HepG2 (cell line): ENCODE data around the gene GPR61. TPM values are rescaled to one million over a fixed set of nuclear protein-coding genes. Genes with fewer than 3 reads are reported as not detected.
A peak's percentile ranks its signal among the peaks of the same experiment; 100 is the strongest.

Experiments used
- EEA1 ChIP-seq: sonication (generic); formaldehyde crosslinking; IDR thresholded peaks from 2 replicates; pipeline ENCODE4 v1.5.1; 2020; ENCODE audit warnings: mild to moderate bottlenecking, missing genetic modification reagents, borderline replicate concordance
- FIP1L1 ChIP-seq: fragments of 200-400 bp; formaldehyde crosslinking; IDR thresholded peaks from 2 replicates; pipeline ENCODE4 v1.6.1; 2018; ENCODE audit warnings: low read depth, mild to moderate bottlenecking, low read length, moderate library complexity, borderline replicate concordance; ENCODE audit not compliant: insufficient read depth
- KDM3A ChIP-seq: IDR thresholded peaks from 2 replicates; pipeline ENCODE4 v1.6.1; 2018; ENCODE audit warnings: low read depth, missing compliant biosample characterization
- KMT2B ChIP-seq: IDR thresholded peaks from 2 replicates; pipeline ENCODE4 v1.6.1; 2016; ENCODE audit warnings: missing genetic modification reagents, missing compliant biosample characterization
- NPAS2 ChIP-seq: sonication (generic); formaldehyde crosslinking; IDR thresholded peaks from 2 replicates; pipeline ENCODE4 v1.8.0; 2022; ENCODE audit warnings: mild to moderate bottlenecking, missing genetic modification reagents, borderline replicate concordance
- SMAD9 ChIP-seq: sonication (generic); formaldehyde crosslinking; IDR thresholded peaks from 2 replicates; pipeline ENCODE4 v1.5.1; 2020; ENCODE audit warnings: mild to moderate bottlenecking, missing genetic modification reagents
- TRIM24 ChIP-seq: sonication (generic); formaldehyde crosslinking; IDR thresholded peaks from 2 replicates; pipeline ENCODE4 v1.8.0; 2022; ENCODE audit warnings: mild to moderate bottlenecking, missing genetic modification reagents
- TSC22D2 ChIP-seq: sonication (generic); formaldehyde crosslinking; IDR thresholded peaks from 2 replicates; pipeline ENCODE4 v1.5.1; 2020; ENCODE audit warnings: missing genetic modification reagents, mild to moderate bottlenecking, borderline replicate concordance
- ZMYM2 ChIP-seq: sonication (generic); formaldehyde crosslinking; IDR thresholded peaks from 2 replicates; pipeline ENCODE4 v1.8.0; 2022; ENCODE audit warnings: mild to moderate bottlenecking, missing genetic modification reagents
- ZNF260 ChIP-seq: sonication (generic); formaldehyde crosslinking; IDR thresholded peaks from 2 replicates; pipeline ENCODE4 v1.4.0; 2020; ENCODE audit warnings: missing genetic modification reagents, low read depth, mild to moderate bottlenecking, borderline replicate concordance
- ZNF441 ChIP-seq: sonication (generic); formaldehyde crosslinking; IDR thresholded peaks from 2 replicates; pipeline ENCODE4 v1.7.0; 2021; ENCODE audit warnings: missing genetic modification reagents, borderline replicate concordance
- ZNF558 ChIP-seq: sonication (generic); formaldehyde crosslinking; IDR thresholded peaks from 2 replicates; pipeline ENCODE4 v1.9.0; 2022; ENCODE audit warnings: mild to moderate bottlenecking, missing genetic modification reagents, borderline replicate concordance
- ZNF572 ChIP-seq: sonication (generic); formaldehyde crosslinking; IDR thresholded peaks from 2 replicates; pipeline ENCODE4 v1.5.1; 2020; ENCODE audit warnings: mild to moderate bottlenecking, missing genetic modification reagents
- ZNF589 ChIP-seq: sonication (generic); formaldehyde crosslinking; conservative IDR thresholded peaks from 2 replicates; pipeline ENCODE4 v1.8.0; 2022; ENCODE audit warnings: mild to moderate bottlenecking, moderate library complexity, missing genetic modification reagents
- polyA plus RNA-seq, 8 experiments: library from polyadenylated mRNA; depleted of rRNA in 3 of 8; stranded (reverse) in 7 of 8; unstranded in 1 of 8; fragments of >200 nt; fragmentation: Illumina TruSeq in 4 of 8; extraction: Trizol in 4 of 8; gene quantifications; 2 replicates each; pipeline versions ENCODE4 v1.2.1 to v1.2.3, GENCODE V29; 2011 to 2016; ENCODE audit warnings: low read depth in 4 of 8, missing spikeins in 1 of 8, mixed read lengths in 1 of 8; ENCODE audit not compliant: insufficient read depth in 1 of 8
- total RNA-seq, 5 experiments: library from RNA; depleted of rRNA; stranded (reverse); fragments of >200 nt; fragmentation: Illumina TruSeq; extraction: Trizol; gene quantifications; 2 replicates each; pipeline ENCODE4 v1.2.3, GENCODE V29; 2016; ENCODE audit warnings: low read depth in 1 of 5
- TF ChIP-seq, protein P1 (sequence below): sonication (generic); formaldehyde crosslinking; IDR thresholded peaks from 2 replicates; pipeline ENCODE4 v1.5.1; 2020; ENCODE audit warnings: mild to moderate bottlenecking, missing genetic modification reagents, moderate library complexity
- TF ChIP-seq, protein P2 (sequence below): IDR thresholded peaks from 2 replicates; pipeline ENCODE4 v1.6.1; 2012; ENCODE audit warnings: inconsistent platforms
- TF ChIP-seq, protein P3 (sequence below): sonication (generic); formaldehyde crosslinking; IDR thresholded peaks from 2 replicates; pipeline ENCODE4 v1.4.0; 2020; ENCODE audit warnings: low read depth, mild to moderate bottlenecking, missing genetic modification reagents
- TF ChIP-seq, protein P4 (sequence below): sonication (generic); formaldehyde crosslinking; IDR thresholded peaks from 2 replicates; pipeline ENCODE4 v1.8.1; 2022; ENCODE audit warnings: mild to moderate bottlenecking, missing genetic modification reagents
- TF ChIP-seq, protein P5 (sequence below): sonication (generic); formaldehyde crosslinking; IDR thresholded peaks from 2 replicates; pipeline ENCODE4 v1.5.0; 2020; ENCODE audit warnings: mild to moderate bottlenecking, missing genetic modification reagents

Gene GPR61
- total and polyA plus RNA-seq, 2 of the 13 experiments (the other 11 are each of a cell fraction or from before 2014, with no cell fraction given), result not detected

DNA sequence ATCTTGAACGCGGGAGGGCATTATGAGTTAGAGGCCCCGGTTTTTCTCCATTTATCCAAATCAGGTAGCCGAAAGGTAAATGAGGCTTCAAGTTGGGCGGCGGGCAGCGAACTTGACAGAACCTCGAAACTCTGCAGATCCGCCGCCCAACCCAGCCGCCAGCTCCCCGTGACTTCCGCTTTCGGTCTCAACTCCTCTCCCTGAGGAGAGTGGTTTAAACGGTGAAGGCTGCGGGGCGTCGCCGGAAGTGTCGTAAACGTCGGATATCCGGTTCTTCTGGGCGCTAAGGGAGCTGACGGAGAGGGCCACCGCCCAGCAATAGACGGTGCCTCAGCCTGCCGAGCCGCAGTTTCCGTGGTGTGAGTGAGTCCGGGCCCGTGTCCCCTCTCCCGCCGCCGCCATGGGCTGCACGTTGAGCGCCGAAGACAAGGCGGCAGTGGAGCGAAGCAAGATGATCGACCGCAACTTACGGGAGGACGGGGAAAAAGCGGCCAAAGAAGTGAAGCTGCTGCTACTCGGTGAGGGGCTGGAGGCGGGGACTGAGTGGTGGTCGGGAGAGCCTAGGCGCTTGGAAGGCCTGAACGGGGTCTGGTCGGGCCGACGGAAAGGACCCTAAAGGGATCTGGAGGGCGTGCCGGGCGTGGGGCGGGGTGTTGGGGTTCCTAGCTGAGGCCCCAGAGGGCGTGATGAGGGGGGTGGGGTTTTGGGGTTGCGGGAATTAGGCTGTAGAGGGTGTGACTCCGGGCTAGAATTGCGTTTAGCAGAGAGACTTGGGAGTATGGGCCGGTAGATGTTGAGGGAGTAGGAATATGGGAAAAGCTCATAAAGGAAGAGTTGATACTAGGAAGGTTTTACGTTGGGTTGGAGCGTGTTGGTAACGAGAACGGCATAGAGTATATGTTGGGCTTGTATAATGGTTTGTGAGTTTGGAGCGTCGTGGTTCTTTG is 8.9 kb downstream of the GPR61 start, which contains the start of gene GNAI3 (continued):
- TF ChIP-seq FIP1L1 (no peak), ZNF558 (peak; percentile 52; the same call in 1 of the 2 replicates), ZNF589 (CRISPR knock-in tag) (peak; percentile 59; the same call in 1 of the 2 replicates), ZNF441 (no peak), ZNF572 (CRISPR knock-in tag) (peak; percentile 88), SMAD9 (CRISPR knock-in tag) (no peak), KMT2B (peak; percentile 94), NPAS2 (CRISPR knock-in tag) (no peak), EEA1 (no peak), TSC22D2 (CRISPR knock-in tag) (peak; percentile 49; the same call in 1 of the 2 replicates), KDM3A (peak; percentile 53; the same call in 1 of the 2 replicates), ZMYM2 (CRISPR knock-in tag) (no peak; the same call in 1 of the 2 replicates), ZNF260 (CRISPR knock-in tag) (no peak), TRIM24 (CRISPR knock-in tag) (no peak)
- TF ChIP-seq, protein P1, sequence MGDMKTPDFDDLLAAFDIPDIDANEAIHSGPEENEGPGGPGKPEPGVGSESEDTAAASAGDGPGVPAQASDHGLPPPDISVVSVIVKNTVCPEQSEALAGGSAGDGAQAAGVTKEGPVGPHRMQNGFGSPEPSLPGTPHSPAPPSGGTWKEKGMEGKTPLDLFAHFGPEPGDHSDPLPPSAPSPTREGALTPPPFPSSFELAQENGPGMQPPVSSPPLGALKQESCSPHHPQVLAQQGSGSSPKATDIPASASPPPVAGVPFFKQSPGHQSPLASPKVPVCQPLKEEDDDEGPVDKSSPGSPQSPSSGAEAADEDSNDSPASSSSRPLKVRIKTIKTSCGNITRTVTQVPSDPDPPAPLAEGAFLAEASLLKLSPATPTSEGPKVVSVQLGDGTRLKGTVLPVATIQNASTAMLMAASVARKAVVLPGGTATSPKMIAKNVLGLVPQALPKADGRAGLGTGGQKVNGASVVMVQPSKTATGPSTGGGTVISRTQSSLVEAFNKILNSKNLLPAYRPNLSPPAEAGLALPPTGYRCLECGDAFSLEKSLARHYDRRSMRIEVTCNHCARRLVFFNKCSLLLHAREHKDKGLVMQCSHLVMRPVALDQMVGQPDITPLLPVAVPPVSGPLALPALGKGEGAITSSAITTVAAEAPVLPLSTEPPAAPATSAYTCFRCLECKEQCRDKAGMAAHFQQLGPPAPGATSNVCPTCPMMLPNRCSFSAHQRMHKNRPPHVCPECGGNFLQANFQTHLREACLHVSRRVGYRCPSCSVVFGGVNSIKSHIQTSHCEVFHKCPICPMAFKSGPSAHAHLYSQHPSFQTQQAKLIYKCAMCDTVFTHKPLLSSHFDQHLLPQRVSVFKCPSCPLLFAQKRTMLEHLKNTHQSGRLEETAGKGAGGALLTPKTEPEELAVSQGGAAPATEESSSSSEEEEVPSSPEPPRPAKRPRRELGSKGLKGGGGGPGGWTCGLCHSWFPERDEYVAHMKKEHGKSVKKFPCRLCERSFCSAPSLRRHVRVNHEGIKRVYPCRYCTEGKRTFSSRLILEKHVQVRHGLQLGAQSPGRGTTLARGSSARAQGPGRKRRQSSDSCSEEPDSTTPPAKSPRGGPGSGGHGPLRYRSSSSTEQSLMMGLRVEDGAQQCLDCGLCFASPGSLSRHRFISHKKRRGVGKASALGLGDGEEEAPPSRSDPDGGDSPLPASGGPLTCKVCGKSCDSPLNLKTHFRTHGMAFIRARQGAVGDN (CRISPR knock-in tag), result peak; percentile 94
- TF ChIP-seq, protein P2, sequence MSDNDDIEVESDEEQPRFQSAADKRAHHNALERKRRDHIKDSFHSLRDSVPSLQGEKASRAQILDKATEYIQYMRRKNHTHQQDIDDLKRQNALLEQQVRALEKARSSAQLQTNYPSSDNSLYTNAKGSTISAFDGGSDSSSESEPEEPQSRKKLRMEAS, result peak; percentile 85
- TF ChIP-seq, protein P3, sequence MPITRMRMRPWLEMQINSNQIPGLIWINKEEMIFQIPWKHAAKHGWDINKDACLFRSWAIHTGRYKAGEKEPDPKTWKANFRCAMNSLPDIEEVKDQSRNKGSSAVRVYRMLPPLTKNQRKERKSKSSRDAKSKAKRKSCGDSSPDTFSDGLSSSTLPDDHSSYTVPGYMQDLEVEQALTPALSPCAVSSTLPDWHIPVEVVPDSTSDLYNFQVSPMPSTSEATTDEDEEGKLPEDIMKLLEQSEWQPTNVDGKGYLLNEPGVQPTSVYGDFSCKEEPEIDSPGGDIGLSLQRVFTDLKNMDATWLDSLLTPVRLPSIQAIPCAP, result peak; percentile 25; the same call in 1 of the 2 replicates
- TF ChIP-seq, protein P4, sequence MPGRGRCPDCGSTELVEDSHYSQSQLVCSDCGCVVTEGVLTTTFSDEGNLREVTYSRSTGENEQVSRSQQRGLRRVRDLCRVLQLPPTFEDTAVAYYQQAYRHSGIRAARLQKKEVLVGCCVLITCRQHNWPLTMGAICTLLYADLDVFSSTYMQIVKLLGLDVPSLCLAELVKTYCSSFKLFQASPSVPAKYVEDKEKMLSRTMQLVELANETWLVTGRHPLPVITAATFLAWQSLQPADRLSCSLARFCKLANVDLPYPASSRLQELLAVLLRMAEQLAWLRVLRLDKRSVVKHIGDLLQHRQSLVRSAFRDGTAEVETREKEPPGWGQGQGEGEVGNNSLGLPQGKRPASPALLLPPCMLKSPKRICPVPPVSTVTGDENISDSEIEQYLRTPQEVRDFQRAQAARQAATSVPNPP, result 0 out of 2 replicates have a peak, but pooled peaks have one; percentile 71
- TF ChIP-seq, protein P5, sequence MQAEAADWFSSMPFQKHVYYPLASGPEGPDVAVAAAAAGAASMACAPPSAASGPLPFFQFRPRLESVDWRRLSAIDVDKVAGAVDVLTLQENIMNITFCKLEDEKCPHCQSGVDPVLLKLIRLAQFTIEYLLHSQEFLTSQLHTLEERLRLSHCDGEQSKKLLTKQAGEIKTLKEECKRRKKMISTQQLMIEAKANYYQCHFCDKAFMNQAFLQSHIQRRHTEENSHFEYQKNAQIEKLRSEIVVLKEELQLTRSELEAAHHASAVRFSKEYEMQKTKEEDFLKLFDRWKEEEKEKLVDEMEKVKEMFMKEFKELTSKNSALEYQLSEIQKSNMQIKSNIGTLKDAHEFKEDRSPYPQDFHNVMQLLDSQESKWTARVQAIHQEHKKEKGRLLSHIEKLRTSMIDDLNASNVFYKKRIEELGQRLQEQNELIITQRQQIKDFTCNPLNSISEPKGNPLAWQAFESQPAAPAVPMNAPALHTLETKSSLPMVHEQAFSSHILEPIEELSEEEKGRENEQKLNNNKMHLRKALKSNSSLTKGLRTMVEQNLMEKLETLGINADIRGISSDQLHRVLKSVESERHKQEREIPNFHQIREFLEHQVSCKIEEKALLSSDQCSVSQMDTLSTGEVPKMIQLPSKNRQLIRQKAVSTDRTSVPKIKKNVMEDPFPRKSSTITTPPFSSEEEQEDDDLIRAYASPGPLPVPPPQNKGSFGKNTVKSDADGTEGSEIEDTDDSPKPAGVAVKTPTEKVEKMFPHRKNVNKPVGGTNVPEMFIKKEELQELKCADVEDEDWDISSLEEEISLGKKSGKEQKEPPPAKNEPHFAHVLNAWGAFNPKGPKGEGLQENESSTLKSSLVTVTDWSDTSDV (CRISPR knock-in tag), result peak; percentile 65; the same call in 1 of the 2 replicates
